DND-41 (cell line): ENCODE measurements around the gene MGAT5.

ENCODE experiments used
- EZH2 ChIP-seq: IDR thresholded peaks from 3 replicates; pipeline ENCODE4 v1.6.1; 2012; ENCODE audit warnings: borderline replicate concordance, low read depth, mild to moderate bottlenecking, moderate library complexity, low read length, inconsistent platforms; ENCODE audit not compliant: severe bottlenecking
- TF ChIP-seq, protein P1 (sequence below): IDR thresholded peaks from 2 replicates; pipeline ENCODE4 v1.5.1; 2012; ENCODE audit warnings: borderline replicate concordance, low read length, moderate library complexity, mild to moderate bottlenecking; ENCODE audit not compliant: poor library complexity, severe bottlenecking; ENCODE audit errors: extremely low read depth

DNA sequence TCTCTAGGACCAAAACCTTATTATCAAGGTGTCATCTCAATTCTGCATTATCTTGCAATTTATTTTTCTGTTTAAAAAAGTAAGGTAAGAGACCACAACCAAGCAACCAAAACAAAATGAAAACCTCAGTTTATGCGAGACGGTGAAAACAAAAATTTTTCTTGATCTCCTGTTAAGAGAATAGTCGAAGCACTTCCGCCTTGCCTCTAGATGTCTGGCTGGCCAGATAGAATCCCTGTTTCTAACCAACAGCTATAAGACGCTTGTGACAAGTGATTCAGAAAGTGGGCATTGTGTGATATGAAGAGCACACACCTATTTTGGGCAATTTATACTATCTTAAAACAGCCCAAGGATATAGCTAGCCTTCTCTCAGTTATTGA lies 51.2 kb downstream of the MGAT5 start:
- TF ChIP-seq, protein P1, sequence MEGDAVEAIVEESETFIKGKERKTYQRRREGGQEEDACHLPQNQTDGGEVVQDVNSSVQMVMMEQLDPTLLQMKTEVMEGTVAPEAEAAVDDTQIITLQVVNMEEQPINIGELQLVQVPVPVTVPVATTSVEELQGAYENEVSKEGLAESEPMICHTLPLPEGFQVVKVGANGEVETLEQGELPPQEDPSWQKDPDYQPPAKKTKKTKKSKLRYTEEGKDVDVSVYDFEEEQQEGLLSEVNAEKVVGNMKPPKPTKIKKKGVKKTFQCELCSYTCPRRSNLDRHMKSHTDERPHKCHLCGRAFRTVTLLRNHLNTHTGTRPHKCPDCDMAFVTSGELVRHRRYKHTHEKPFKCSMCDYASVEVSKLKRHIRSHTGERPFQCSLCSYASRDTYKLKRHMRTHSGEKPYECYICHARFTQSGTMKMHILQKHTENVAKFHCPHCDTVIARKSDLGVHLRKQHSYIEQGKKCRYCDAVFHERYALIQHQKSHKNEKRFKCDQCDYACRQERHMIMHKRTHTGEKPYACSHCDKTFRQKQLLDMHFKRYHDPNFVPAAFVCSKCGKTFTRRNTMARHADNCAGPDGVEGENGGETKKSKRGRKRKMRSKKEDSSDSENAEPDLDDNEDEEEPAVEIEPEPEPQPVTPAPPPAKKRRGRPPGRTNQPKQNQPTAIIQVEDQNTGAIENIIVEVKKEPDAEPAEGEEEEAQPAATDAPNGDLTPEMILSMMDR = no peak
- TF ChIP-seq EZH2 = no peak
